ENCODE measurements around the gene KCNS1.

DNA sequence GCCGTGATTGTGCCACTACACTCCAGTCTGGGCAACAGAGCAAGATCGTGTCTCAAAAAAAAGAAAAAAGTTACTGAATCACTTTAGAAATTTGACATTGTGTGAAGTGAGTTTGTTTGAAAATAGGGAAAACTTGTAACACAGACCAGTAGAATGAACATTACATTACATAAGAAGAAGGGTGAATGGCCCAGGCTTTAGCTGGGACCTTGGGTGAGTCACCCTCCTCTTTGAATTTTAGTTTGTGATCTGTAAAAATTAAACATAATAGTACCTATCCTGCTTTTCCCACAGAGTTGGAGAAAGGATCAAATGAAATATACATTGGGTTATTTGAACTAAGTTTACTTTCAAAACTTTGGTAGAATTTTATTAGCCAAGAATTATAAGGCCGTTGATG is 56.3 kb downstream of the KCNS1 start:
- TF ChIP-seq ZNF232 (CRISPR knock-in tag; IDR thresholded peaks at IDR 0.05), result no peak
- TF ChIP-seq, protein P1, sequence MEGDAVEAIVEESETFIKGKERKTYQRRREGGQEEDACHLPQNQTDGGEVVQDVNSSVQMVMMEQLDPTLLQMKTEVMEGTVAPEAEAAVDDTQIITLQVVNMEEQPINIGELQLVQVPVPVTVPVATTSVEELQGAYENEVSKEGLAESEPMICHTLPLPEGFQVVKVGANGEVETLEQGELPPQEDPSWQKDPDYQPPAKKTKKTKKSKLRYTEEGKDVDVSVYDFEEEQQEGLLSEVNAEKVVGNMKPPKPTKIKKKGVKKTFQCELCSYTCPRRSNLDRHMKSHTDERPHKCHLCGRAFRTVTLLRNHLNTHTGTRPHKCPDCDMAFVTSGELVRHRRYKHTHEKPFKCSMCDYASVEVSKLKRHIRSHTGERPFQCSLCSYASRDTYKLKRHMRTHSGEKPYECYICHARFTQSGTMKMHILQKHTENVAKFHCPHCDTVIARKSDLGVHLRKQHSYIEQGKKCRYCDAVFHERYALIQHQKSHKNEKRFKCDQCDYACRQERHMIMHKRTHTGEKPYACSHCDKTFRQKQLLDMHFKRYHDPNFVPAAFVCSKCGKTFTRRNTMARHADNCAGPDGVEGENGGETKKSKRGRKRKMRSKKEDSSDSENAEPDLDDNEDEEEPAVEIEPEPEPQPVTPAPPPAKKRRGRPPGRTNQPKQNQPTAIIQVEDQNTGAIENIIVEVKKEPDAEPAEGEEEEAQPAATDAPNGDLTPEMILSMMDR (IDR thresholded peaks at IDR 0.05), result no peak
- no peak for TF ChIP-seq TEAD4 (CRISPR knock-in tag; IDR thresholded peaks at IDR 0.05)
- TF ChIP-seq, protein P2, sequence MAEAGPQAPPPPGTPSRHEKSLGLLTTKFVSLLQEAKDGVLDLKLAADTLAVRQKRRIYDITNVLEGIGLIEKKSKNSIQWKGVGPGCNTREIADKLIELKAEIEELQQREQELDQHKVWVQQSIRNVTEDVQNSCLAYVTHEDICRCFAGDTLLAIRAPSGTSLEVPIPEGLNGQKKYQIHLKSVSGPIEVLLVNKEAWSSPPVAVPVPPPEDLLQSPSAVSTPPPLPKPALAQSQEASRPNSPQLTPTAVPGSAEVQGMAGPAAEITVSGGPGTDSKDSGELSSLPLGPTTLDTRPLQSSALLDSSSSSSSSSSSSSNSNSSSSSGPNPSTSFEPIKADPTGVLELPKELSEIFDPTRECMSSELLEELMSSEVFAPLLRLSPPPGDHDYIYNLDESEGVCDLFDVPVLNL (CRISPR knock-in tag; IDR thresholded peaks at IDR 0.05; ENCODE audit: borderline replicate concordance, low read depth), result no peak
- TF ChIP-seq ZNF121 (CRISPR knock-in tag; IDR thresholded peaks at IDR 0.05), result no peak

All from WTC11 (cell line).